Mesendoderm (in vitro differentiated cells): Measurements from ENCODE around the gene ZNF561.

ENCODE experiments used
- DNase-seq: peaks from one replicate; pipeline ENCODE4 v3.0.0; 2013
- H2AK5ac ChIP-seq: 2 replicates; pipeline ENCODE4 v1.6.1; 2013; ENCODE audit warnings: low read length, inconsistent platforms
- H2BK120ac ChIP-seq: 2 replicates; pipeline ENCODE4 v1.6.1; 2013; ENCODE audit warnings: low read depth, mild to moderate bottlenecking, low read length, moderate library complexity, mixed read lengths
- H2BK15ac ChIP-seq: replicated peaks from 2 replicates; pipeline ENCODE4 v1.6.1; 2013; ENCODE audit warnings: low read depth, mild to moderate bottlenecking, moderate library complexity
- H2BK5ac ChIP-seq: 2 replicates; pipeline ENCODE4 v1.6.1; 2013; ENCODE audit warnings: low read length, inconsistent platforms
- H3K18ac ChIP-seq: 2 replicates; pipeline ENCODE4 v1.6.1; 2013; ENCODE audit warnings: mild to moderate bottlenecking, low read length, mixed read lengths
- H3K23ac ChIP-seq: one replicate; pipeline ENCODE4 v1.6.1; 2013; ENCODE audit warnings: low read length
- H3K27ac ChIP-seq: 2 replicates; pipeline ENCODE4 v1.5.1; 2013; ENCODE audit warnings: low read depth, mild to moderate bottlenecking, inconsistent platforms, low read length, moderate library complexity
- H3K27me3 ChIP-seq: 2 replicates; pipeline ENCODE4 v1.6.1; 2013; ENCODE audit warnings: low read length, control low read depth, mild to moderate bottlenecking, inconsistent platforms; ENCODE audit not compliant: insufficient read depth, poor library complexity
- H3K36me3 ChIP-seq: 2 replicates; pipeline ENCODE4 v1.6.1; 2013; ENCODE audit warnings: low read length, inconsistent platforms; ENCODE audit not compliant: control insufficient read depth, insufficient read depth
- H3K4ac ChIP-seq: one replicate; pipeline ENCODE4 v1.6.1; 2013; ENCODE audit warnings: low read depth, mild to moderate bottlenecking, low read length, moderate library complexity
- H3K4me1 ChIP-seq: 2 replicates; pipeline ENCODE4 v1.6.1; 2013; ENCODE audit warnings: low read depth, low read length, inconsistent platforms; ENCODE audit not compliant: control insufficient read depth
- H3K4me2 ChIP-seq: 2 replicates; pipeline ENCODE4 v1.6.1; 2013; ENCODE audit warnings: low read length
- H3K4me3 ChIP-seq: 2 replicates; pipeline ENCODE4 v1.5.1; 2013; ENCODE audit warnings: mild to moderate bottlenecking, low read length
- H3K56ac ChIP-seq: one replicate; pipeline ENCODE4 v1.6.1; 2013; ENCODE audit warnings: low read length
- H3K79me1 ChIP-seq: 2 replicates; pipeline ENCODE4 v1.6.1; 2013; ENCODE audit warnings: low read length, inconsistent platforms
- H3K79me2 ChIP-seq: 2 replicates; pipeline ENCODE4 v1.6.1; 2013; ENCODE audit warnings: mild to moderate bottlenecking, low read length; ENCODE audit not compliant: control insufficient read depth, insufficient read depth
- H3K9ac ChIP-seq: 2 replicates; pipeline ENCODE4 v1.6.1; 2013; ENCODE audit warnings: low read length, inconsistent platforms
- H4K5ac ChIP-seq: one replicate; pipeline ENCODE4 v1.6.1; 2013; ENCODE audit warnings: low read length
- H4K8ac ChIP-seq: one replicate; pipeline ENCODE4 v1.6.1; 2013; ENCODE audit warnings: low read depth, mild to moderate bottlenecking, control low read depth, low read length, moderate library complexity
- WGBS: extraction: QIAGEN DNeasy Blood & Tissue Kit; methylation state at CpG from one replicate; pipeline ENCODE4 v1.1.7; 2013; ENCODE audit warnings: low lambda C conversion rate, missing lambda C conversion rate; ENCODE audit not compliant: insufficient coverage; ENCODE audit errors: extremely low coverage; 5-methylcytosine and 5-hydroxymethylcytosine counted together

Gene ZNF561

GRCh38 chr19:9636018-9636417 is 15.0 kb upstream of the ZNF561 start:
- no peak overlapping the region for H3K18ac ChIP-seq
- H4K8ac ChIP-seq = no peak overlapping the region
- no peak for DNase-seq
- no peak overlapping the region for H3K4ac ChIP-seq
- no peaks in the 10 kb centered on the region for H3K79me1 ChIP-seq
- H2BK15ac ChIP-seq = no peak overlapping the region
- no peaks in the 10 kb centered on the region for H3K27me3 ChIP-seq
- H2AK5ac ChIP-seq = no peak overlapping the region
- H2BK5ac ChIP-seq = no peak overlapping the region
- no CpG with 5 or more reads among the region's 5 CpGs for WGBS
- no peak overlapping the region for H4K5ac ChIP-seq
- no peaks in the 10 kb centered on the region for H3K79me2 ChIP-seq
- H3K56ac ChIP-seq = no peak overlapping the region
- no peak overlapping the region for H2BK120ac ChIP-seq
- H3K36me3 ChIP-seq = peaks cover 2% of the 10 kb centered on the region
- no peak overlapping the region for H3K27ac ChIP-seq
- no peak overlapping the region for H3K23ac ChIP-seq
- H3K9ac ChIP-seq = no peak overlapping the region
- H3K4me3 ChIP-seq = no peak overlapping the region
- H3K4me2 ChIP-seq = no peak overlapping the region
- H3K4me1 ChIP-seq = no peaks in the 10 kb centered on the region

- Histone ChIP-seq H3K56ac (no peak overlapping the region), H3K23ac (no peak overlapping the region), H2BK15ac (no peak overlapping the region), H3K4ac (no peak overlapping the region), H3K18ac (no peak overlapping the region), H3K4me1 (no peaks in the 10 kb centered on the region), H3K27ac (no peak overlapping the region), H3K4me2 (no peak overlapping the region), H3K27me3 (no peaks in the 10 kb centered on the region), H2BK120ac (no peak overlapping the region), H3K9ac (no peak overlapping the region), H3K79me2 (no peaks in the 10 kb centered on the region), H2BK5ac (no peak overlapping the region), H4K5ac (no peak overlapping the region), H4K8ac (no peak overlapping the region), H3K36me3 (peaks cover 2% of the 10 kb centered on the region), H3K79me1 (no peaks in the 10 kb centered on the region), H2AK5ac (no peak overlapping the region), H3K4me3 (no peak overlapping the region)
- no peak for DNase-seq
- no CpG with 5 or more reads among the region's 2 CpGs for WGBS
Measured at GRCh38 chr19:9627856-9628255, 6.8 kb upstream of the ZNF561 start.

DNA sequence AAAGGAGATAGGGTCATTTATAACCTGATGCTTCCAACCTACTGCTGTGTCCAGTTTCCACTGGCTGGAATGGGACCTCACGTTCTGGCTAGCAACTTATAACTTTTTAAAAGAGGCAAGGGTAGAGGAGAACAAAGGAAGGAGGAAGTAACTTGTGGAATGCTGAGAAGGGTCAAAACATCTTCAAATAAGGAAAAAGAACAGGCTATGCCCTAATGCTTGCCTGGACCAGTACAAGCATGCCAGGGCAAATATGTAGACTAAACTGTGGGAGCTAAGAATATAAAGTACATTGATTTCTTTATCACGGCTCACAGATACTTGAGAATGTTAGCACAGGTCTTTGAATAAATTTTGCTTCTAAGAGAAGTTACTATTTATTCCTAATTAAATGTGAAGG is 1.5 kb upstream of the ZNF561 start:
- no peak overlapping the region for H3K4me2 ChIP-seq
- no peak overlapping the region for H3K4me3 ChIP-seq
- H3K4ac ChIP-seq = no peak overlapping the region
- no peak overlapping the region for H2AK5ac ChIP-seq
- H3K9ac ChIP-seq = no peak overlapping the region
- no peak for DNase-seq
- no peak overlapping the region for H3K23ac ChIP-seq
- no peaks in the 10 kb centered on the region for H3K27me3 ChIP-seq
- H4K5ac ChIP-seq = no peak overlapping the region
- no CpG with 5 or more reads among the region's 2 CpGs for WGBS
- H4K8ac ChIP-seq = no peak overlapping the region
- H3K79me2 ChIP-seq = peaks cover 13% of the 10 kb centered on the region
- no peak overlapping the region for H2BK5ac ChIP-seq
- H3K18ac ChIP-seq = no peak overlapping the region
- H3K79me1 ChIP-seq = peaks cover 5% of the 10 kb centered on the region
- H3K27ac ChIP-seq = no peak overlapping the region
- no peak overlapping the region for H2BK120ac ChIP-seq
- H3K56ac ChIP-seq = peak overlapping the region; percentile 9
- peaks cover 5% of the 10 kb centered on the region for H3K36me3 ChIP-seq
- no peak overlapping the region for H2BK15ac ChIP-seq
- no peaks in the 10 kb centered on the region for H3K4me1 ChIP-seq

- Histone ChIP-seq H3K4me3 (peak overlapping the region; percentile 62), H3K27me3 (no peaks in the 10 kb centered on the region), H3K27ac (peak overlapping the region; percentile 67), H3K79me1 (peaks cover 6% of the 10 kb centered on the region), H3K4me1 (no peaks in the 10 kb centered on the region), H4K8ac (no peak overlapping the region), H3K79me2 (peaks cover 13% of the 10 kb centered on the region), H3K56ac (peak overlapping the region; percentile 89), H3K23ac (no peak overlapping the region), H3K18ac (peak overlapping the region; percentile 28), H2BK120ac (no peak overlapping the region), H2BK15ac (no peak overlapping the region), H2AK5ac (no peak overlapping the region), H4K5ac (no peak overlapping the region), H3K36me3 (peaks cover 9% of the 10 kb centered on the region), H3K9ac (peak overlapping the region; percentile 81), H2BK5ac (no peak overlapping the region), H3K4ac (peak overlapping the region; percentile 25), H3K4me2 (no peak overlapping the region)
- no CpG with 5 or more reads among the region's 16 CpGs for WGBS
- DNase-seq = no peak
Measured at GRCh38 chr19:9620842-9621155, 233 bp downstream of the ZNF561 start.

DNA sequence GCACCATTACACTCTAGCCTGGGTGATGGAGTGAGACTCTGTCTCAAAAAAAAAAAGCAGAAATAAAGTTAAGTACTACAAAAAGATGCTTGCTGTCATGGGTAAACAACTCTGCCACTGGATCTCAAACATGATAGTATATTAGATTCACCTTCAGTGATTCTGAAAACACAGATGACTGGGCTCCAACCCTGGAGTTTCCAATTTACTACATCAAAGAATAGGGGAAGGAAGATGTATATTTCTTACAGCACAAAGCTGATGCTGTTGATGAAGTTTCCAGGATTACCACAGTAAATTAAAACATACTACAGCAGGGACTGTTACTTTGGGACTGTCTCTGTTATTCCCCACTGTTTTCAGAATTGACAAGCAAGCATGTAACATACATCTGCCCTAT is 5.2 kb downstream of the ZNF561 start:
- no peak overlapping the region for H4K5ac ChIP-seq
- H2BK120ac ChIP-seq = no peak overlapping the region
- H2AK5ac ChIP-seq = no peak overlapping the region
- no peak overlapping the region for H3K4ac ChIP-seq
- H2BK15ac ChIP-seq = no peak overlapping the region
- no peaks in the 10 kb centered on the region for H3K4me1 ChIP-seq
- no peak overlapping the region for H3K9ac ChIP-seq
- no peak overlapping the region for H3K4me2 ChIP-seq
- no peak overlapping the region for H3K18ac ChIP-seq
- H3K27ac ChIP-seq = no peak overlapping the region
- H2BK5ac ChIP-seq = no peak overlapping the region
- H4K8ac ChIP-seq = no peak overlapping the region
- DNase-seq = no peak
- peaks cover 13% of the 10 kb centered on the region for H3K79me2 ChIP-seq
- no peak overlapping the region for H3K4me3 ChIP-seq
- no peak overlapping the region for H3K56ac ChIP-seq
- H3K79me1 ChIP-seq = peaks cover 6% of the 10 kb centered on the region
- peaks cover 24% of the 10 kb centered on the region for H3K36me3 ChIP-seq
- H3K23ac ChIP-seq = no peak overlapping the region
- no peaks in the 10 kb centered on the region for H3K27me3 ChIP-seq

DNA sequence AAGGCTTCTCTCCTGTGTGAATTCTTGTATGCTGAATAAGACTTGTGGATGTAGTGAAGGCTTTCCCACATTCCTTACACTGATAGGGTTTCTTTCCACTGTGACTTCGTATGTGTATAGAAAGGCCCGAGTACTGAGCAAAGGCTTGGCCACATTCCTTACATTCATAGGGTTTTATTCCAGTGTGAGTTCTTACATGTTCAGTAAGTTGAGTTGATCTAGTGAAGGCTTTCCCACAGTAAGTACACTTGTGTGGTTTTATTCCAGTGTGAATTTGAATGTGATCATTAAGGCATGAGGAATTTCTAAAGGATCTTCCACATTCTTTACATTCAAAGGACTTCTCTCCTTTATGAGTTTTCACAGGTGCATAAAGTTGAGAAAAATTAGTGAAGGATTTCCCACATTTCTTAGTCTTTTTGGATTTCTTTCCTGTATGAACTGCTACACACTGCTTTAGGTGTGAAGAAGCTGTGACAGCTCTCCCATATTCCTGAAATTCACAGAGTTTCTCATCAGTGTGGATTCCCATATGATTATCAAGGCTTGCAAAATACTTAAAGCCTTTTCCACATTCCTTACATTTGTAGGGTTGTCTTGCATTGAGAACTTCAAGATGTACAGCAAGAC is 10.4 kb downstream of the ZNF561 start:
- H3K79me1 ChIP-seq = no peaks in the 10 kb centered on the region
- H2BK120ac ChIP-seq = no peak overlapping the region
- no peak overlapping the region for H3K27ac ChIP-seq
- no peak overlapping the region for H3K4ac ChIP-seq
- no peak overlapping the region for H2BK5ac ChIP-seq
- DNase-seq = peak; percentile 32
- no peak overlapping the region for H3K4me2 ChIP-seq
- no peak overlapping the region for H4K8ac ChIP-seq
- H3K4me3 ChIP-seq = no peak overlapping the region
- no peaks in the 10 kb centered on the region for H3K4me1 ChIP-seq
- H3K56ac ChIP-seq = no peak overlapping the region
- no peak overlapping the region for H2AK5ac ChIP-seq
- peaks cover 24% of the 10 kb centered on the region for H3K36me3 ChIP-seq
- no peak overlapping the region for H3K18ac ChIP-seq
- no peaks in the 10 kb centered on the region for H3K79me2 ChIP-seq
- no CpG with 5 or more reads among the region's 2 CpGs for WGBS
- H4K5ac ChIP-seq = no peak overlapping the region
- no peak overlapping the region for H2BK15ac ChIP-seq
- H3K23ac ChIP-seq = no peak overlapping the region
- H3K27me3 ChIP-seq = no peaks in the 10 kb centered on the region
- no peak overlapping the region for H3K9ac ChIP-seq
